Measurements from ENCODE around the gene ECHS1.
A peak's percentile ranks its signal among the peaks of the same experiment; 100 is the strongest.
"Not testable (repeated sequence)": the region's sequence is repeated elsewhere in the genome, so short reads cannot be mapped to it uniquely, and the experiment has no call there.

The ECHS1 gene

DNA sequence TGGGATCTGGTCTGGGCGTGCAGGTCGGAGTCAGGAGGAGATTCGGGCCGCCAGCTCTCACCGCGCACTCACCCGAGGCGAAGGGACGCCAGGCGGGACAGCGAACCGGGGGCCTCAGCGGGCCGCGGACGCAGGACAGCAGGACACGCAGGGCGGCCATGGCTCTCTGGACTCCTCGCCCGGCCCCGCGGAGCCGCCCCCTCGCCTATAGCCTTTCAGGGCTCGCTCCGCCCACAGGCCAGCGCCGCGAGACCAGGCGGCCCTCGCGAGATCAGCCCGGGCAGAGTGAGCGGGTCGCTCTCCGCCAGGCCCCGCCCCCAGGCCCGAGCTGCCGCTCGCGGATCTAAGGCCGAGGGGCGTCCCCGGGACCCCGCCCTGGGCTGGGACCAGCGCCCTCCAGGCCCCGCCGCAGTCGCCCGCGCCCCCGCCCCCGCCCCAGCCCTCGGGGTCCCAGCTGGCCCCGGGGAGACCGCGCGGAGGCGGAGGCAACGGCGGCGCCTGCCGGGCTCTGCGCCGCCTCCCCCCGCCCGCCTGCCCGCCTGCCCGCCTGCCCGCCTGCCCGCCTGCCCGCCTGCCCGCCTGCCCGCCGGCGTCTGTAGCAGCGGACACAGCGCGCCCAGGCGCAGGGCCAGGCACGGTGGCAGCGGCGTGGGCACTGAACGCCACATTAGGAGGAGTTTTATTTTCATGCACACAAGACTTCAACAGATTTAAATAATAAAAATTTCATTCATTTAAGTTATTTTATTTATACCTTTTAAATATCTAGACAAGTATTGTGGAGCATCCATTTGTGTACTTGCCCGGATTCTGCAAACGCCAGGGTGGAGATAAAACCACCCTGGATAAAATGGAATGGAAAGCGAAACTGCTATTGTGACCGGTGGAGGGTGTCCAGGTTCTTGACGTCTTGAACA is at the start of gene ECHS1:
Gene ECHS1, minus strand, starts transcription at position 181 of the 917 bp plus-strand sequence. Its CDS starts 21 bp downstream, at position 160.
- peak; percentile 10 for DNase-seq

DNA sequence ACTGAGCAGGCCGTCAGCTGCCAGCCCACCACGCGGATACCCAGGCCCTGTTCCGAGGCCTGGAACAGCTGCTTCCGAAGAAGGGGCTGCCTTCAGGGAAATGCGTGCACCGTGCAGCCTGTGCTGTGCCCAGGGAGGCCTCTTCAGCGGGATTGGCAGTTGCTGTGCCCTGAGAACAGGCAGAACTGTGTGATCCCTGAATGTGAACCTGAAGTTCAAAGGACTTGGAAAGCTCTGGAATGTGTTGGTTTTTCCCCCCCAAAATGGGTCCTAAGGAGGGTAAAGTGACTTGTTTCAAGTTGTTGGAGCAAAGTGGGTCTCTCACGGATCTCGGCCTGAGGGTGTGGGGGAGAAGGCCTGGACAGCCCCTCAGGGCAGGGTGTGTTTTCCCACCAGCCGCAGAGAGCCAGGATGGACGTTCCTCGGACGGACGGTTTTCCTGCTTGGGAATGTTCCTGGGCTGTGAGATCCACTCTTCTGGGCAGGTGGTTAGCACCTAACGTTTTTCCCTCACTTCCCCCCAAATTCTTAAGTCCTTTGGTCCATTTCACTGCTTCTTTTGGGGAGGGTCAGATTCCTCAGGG is 49.2 kb upstream of the ECHS1 start:
- no peak for DNase-seq

DNA sequence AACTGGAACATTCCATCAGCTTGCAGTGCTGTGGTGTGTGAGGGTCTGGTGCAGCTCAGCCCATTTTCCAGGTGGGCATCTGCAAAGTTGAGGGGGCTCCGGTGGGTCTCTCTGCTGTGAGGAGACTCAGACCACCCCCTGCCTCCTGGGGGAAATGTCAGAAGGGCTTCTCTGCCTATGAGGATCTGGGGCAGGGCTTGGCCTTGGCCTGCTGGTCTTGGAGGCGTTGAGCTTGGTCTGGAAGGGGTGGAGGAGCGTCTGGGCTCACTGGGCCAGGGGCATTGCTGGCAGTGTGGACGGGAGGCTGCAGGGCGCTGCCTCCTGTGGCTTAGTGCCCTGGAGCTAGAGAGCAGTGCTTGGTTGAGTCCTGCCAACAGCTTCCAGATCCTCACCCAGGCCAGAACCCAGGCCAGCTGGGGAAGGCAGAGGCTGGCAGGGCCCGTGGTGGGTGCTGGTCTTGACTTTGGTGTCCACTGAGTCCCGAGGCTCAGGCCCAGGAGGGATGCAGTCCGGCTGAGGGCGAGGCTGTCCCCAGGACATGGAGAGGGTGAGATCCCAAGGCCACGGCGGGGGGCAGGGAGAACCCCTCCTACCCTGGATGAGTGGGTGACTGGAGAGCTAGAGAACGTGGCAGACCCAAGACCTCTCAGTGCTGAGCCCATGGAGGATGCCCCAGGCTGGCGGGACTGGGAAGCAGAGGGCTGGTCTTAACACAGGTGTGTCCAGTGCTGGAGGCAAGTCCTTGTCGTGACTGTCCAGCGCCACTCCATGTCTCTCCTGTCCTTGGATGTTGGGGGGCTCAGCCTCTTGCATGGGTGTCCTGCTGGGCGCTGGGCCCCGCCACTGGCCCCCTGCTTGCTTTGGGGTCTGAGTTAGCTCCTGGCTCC is 48.4 kb upstream of the ECHS1 start:
- DNase-seq: no peak

DNA sequence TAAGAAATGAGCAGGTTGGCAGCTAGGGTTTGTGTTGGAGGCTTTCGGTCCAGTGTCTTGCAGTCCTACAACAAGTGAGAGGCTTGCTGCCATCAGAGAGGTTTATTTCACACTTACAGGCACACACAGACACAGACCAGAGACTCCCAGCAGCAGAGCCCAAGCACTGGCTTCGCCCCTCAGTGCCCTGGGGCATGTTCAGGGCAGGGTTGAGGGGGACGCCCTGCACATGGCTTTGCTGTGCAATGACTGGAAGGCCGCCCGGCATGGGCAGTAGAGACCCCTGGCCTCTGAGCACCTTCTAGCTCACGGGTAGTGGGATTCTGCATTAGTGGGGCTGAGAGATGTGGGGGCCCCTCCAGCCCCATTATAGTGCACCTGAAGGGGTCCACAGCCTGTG is 47.4 kb upstream of the ECHS1 start:
- no peak for DNase-seq

DNA sequence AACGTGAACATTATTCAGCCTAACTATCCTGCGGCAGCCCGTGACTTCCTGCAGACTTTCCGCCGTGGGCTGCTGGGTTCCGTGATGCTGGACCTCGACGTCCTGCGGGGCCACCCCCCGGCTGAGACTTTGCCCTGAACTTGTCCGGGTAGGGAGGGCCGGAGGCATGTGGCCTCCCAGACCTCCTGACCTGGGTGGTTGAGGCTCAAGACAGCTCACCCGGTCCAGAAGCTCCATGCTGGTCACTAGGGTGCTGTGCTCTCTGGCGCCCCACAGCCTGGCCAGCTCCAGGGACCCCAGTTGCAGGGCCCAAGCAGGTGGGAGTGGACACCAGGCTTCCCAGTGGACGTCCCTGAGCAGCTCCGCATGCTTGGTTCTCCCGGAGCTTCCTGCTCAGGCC is 46.9 kb upstream of the ECHS1 start:
- no peak for DNase-seq

DNA sequence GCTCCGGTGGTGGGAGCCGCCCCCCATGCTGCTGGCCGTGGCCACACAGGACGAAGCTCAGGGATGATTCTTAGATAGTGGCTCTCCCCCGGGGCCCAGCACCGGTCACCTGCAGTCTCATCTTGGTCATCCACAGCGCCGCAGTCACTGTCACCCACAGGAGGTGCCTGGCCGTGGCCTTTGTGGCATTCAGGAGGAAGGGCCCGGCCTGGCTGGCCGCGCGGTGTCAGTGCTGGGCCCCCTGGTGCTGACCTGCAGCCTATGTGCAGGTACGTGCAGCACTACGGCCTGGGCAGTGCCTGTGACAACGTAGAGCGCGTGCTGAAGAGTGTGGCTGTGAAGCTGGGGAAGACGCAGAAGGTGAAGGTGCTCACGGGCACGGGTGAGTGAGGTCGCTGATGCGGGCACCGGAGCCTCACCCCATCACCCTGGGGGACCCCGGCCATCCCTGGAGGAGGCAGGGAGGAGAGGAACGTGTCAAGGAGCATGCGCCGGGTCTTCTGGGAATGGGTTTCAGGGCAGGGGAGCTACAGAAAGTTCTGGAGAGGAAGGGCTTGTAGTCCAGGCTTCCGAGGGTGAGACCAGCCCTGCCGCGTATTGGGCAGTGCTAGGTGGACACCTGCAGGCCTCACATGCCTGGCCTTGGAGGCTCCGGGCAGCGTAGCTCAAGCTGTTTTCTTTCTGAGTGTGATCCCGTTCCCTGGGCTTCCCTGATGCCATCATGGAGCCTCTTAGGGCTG is 46.2 kb upstream of the ECHS1 start:
- DNase-seq: no peak

DNA sequence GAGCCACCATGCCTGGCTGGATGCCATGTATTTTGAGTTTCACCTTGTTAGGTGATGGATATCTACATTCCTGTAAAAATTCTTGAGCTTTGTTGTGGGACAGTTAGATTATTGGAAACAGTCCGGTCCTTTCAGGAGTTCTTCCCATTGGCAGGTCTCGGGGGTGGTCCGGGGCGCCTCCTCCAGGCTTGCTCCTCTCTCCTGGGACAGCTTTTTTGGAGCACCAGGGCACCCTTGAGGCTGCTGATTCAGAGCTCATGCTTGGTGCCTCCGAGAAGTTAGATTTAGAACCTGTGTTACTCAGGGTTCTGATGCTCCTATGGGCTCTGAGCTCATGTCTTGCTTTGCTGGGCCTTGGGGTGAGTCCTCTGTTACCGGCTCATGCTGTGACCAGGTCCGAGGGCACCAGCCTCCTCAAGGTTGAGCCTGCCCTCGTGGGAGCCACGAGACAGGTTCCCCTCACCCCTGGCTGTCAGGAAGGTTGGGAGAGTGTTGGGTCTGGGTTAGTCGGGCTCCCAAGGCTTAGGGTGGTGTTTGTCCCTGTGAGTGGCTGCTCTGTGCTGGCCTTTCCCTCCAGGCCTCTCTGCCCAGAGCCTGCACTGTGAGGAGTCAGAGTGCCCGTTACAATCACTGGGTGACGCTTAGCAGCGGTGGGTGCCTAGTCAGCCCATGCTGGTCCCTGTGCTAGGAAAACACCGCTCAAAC is 45.3 kb upstream of the ECHS1 start:
- no peak for DNase-seq

DNA sequence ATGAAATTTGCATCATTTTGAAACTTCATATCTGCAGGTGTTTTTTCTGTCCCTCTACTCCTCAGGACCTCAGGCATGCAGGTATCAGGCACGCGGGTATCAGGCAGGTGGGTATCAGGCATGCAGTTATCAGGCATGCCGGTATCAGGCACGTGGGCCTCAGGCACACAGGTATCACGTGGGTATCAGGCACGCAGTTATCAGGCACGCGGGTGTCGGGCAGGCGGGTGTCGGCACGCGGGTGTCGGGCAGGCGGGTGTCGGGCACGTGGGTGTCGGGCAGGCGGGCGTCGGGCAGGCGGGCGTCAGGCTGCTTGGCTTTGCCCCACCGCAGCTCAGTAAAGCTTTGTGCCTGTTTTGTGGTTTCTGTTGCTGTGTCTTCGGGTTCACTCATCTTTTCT is 42.6 kb upstream of the ECHS1 start:
- no peak for DNase-seq

DNA sequence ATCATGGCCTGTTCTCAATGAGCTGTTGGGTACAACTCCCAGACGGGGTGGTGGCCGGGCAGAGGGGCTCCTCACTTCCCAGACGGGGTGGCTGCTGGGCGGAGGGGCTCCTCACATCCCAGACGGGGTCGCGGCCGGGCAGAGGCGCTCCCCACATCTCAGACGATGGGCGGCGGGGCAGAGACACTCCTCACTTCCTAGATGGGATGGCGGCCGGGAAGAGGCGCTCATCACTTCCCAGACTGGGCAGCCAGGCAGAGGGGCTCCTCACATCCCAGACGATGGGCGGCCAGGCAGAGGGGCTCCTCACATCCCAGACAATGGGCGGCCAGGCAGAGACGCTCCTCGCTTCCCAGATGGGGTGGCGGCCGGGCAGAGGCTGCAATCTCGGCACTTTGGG is 41.2 kb upstream of the ECHS1 start:
- DNase-seq: not testable (repeated sequence)

DNA sequence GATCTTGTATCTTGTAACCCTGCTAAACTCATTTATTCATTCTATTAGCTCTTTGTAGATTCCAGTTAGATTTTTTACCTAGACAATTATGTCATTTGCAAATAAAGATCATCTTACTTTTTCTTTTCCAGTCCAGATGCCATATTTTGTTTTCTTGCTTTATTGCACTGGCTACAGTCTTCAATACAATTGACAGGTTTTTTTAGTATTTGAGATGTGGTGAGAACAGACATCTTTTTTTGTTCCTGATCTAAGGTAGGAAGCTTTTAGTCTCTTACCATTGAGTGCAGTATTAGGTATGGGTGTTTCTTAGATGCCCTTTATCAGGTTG is 39.2 kb upstream of the ECHS1 start:
- DNase-seq: no peak

DNA sequence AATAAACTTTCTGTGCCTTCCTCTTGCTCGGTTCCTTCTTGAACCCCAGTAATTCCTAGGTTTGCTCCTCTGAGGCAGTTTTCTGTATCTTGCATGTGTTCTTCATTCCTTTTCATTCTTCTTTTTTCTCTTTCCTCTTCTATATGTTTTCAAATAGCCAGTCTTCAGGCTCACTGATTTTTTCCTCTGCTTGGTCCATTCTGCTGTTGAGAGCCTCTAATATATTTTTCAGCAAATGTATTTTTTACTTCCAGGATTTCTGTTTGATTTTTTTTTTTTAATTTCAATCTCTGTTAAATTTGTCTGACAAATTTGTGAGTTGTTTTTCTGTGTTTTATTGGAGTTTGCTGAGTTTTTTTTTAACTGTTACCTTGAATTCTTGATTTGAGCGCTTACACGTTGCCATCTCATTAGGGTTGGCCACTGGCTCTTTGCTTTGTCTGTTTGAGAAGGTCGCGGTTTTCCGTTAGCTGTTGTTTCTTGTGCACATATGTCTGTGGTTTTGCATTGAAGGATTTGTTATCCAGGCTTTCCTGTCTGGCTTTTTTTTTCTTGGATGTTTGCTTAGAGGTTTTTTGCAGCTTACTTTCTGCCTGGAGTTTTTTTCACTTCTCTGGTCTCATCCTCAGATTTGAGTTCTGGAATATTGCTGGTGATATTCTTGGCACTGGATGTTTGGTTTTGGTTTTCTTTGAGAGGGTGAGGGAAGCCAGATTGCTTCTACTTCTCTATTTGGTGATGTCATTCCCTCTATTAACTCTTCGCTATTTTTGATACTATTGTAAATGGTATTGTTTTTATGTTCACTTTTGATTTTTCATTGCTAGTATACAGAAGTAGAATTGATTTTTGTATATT is 38.6 kb upstream of the ECHS1 start:
- DNase-seq: no peak

DNA sequence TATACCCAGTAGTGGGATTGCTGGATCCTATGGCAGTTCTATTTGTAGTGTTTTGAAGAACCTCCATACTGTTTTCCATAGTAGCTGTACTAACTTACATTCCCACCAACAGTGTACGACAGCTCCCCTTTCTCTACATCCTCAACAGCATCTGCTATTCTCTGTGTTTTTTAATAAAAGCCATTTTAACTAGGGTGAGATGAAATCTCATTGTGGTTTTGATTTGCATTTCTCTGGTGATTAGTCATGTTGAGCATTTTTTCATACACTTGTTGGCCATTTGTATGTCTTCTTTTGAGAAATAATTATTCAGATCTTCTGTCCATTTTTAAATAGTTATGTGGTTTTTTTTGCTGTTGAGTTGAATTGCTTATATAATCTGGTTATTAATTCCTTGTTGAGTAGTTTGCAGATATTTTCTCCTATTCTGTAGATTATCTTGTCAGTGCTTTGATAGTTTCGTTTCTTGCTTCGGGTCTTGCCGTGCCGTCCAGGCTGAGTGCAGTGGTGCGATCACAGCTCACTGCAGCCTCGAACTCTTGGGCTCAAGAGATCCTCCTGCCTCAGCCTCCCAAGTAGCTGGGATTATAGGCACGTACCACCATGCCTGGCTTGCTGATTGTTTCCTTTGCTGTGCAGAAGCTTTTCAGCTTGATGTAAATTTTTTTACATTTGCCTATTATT is 32.8 kb upstream of the ECHS1 start:
- no peak for DNase-seq

DNA sequence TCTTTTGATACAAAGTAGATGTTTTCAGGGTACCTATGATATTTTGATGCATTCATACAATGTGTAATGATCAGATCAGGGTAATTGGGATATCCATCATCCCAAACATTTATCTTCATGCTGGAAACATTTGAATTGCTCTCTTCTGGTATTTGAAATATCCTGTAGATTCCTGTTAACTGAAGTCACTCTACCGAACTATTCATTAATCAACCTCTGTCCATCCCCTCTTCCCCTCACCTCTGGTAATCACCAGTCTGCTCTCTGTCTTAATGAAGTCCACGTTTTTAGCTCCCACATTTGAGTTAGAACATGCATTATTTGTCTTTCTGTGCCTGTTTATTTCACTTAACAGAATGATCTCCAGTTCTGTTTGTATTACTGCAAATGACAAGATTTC is 32.1 kb upstream of the ECHS1 start:
- DNase-seq: no peak

DNA sequence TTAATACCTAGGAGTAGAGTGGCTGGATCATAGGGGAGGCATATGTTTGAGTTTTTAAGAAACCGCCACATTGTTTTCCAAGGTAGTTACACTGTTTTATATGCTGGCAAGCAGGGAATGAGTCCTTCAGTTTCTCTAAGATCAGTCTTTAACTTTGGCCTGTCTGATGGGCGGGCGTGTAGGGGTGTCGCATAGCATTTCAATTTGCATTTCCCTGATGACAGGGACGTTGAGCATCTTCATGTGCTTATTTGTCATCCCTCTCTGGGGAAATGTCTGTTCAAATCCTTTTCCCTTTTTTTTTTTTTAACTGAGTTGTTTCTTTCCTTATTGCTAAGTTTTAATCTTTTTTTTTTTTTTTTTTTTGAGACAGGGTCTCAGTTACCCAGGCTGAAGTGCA is 30.6 kb upstream of the ECHS1 start:
- no peak for DNase-seq

DNA sequence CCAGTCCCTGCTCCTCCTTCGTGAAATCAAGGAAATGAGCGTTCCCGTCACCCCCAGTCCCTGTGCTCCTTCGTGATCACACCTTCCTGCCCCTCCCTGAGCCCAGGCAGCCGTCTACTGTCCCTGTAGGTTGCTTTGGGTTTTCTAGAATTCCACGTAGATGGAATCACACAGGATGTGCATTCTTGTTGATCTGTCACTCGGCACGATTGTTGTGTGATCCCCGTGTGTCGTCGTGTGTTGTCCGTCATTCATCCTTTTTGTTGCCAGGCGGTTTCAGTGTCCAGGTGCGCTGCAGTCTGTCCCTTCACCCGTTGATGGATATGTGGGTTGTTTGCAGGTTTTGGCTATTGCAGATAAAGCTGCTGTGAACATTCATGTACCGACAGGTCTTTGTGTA is 30.2 kb upstream of the ECHS1 start:
- DNase-seq: no peak

DNA sequence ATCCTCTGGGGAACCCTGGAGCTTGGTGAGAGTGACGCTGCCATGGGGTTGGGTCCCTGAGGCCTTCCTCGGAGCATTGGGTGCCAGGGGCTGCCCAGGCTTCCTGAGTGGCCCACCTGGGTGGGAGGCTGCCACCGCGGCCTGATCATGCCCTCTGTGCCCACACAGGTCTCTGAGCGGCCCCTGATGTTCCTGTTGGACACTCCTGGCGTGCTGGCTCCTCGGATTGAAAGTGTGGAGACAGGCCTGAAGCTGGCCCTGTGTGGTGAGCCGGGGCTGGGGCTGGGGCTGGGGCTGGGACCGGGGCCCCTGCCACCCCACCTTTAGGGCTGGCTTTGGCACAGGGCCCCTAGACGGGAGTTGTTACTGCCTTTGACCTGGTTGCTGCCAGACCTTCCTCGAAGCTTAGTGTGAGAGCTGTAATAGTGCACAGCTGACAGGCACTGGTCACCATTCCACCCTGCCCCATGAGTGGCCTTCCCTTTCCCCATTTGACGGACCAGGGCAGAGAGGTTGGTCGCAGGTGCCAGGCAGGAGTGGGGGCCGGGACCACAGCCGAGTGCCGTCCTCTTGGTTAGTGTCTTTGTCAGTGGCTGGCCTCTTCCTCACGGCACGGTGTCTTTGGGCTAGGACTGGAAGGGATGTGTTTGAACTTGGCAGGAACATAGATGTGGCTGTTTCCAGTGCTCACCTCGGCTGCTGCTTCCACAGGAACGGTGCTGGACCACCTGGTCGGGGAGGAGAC is 29.0 kb upstream of the ECHS1 start:
- no peak for DNase-seq

DNA sequence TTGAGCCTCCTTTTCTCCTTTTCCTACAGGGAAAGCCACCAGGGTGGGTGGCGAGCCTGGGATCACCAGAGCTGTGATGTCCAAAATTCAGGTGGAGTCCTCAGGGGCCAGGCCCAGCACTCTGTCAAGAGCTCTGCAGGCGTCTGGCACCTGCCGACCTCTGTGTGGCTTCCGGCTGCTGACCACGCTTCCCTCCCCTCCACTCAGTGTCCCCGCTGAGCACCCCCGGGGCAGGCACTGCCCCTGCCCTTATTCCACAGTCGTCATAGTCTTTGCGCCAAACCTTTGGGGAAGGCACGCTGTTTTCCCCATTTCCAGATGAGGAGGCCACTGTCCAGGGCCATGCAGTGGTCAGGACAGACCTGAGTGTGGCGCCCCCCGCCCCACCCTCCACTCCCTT is 28.3 kb upstream of the ECHS1 start:
- DNase-seq: no peak

DNA sequence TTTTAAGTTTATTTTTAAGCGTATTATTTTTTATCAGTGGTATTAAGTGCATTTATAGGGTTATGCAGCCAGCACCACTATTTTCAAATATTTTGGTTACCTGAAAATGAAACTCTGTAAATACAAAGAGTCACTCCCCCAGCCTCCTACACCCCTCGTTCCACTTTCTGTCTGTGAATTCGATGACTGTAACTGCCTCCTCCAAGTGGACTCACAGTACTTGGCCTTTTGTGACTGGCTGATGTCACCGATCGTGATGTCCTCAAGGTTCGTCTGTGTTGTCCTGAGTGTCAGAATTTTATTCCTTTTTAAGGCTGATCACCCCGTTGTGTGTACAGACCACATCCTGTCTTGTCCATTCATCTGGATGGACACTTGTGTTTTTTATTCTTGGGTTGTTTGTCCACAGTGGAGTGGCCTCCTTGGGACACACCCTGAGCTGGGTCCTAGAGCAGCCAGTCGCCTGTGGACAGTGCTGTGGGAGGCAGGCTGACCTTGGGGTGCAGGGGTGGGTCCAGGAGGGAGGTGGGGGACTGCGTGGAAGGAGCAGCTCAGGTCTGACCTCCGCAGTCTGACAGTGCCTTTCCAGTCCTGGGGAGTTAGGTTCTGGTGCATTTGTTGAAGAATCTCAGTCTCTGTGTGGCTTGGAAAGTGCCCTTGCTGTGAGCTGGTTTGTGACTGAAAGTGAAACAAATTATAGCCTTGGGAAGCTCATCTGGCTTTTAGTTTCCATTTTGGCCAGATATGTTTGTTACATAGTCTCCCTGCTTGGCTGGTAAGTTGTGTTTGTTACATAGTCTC is 27.7 kb upstream of the ECHS1 start:
- DNase-seq: no peak

DNA sequence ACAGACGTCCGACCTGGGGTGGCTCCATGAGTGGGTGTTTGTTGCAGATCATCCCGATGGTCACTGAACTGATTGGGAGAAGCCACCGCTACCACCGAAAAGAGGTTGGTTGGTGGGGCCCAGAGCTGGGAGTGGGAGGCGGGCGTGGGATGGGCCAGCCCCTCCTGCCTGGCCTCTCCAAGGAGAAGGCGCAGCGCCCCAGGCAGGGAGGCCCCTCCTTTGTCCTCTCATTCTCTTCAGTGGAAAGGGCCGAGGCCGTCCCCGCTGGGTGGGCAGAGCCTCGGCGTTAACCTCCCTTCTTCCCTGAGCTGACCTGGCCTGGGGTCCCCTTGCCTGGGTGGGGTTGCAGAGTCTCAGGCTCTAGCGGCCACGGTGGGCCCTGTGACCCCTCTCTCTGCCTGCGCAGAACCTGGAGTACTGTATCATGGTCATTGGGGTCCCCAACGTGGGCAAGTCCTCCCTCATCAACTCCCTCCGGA is 26.0 kb upstream of the ECHS1 start:
- no peak for DNase-seq
